Kidney (tissue), 14 donors: Measurements from ENCODE around the gene POU5F2. TPM values are rescaled to one million over a fixed set of nuclear protein-coding genes. Genes with fewer than 3 reads are reported as not detected.

ENCODE experiments used
- DNase-seq, 5 donors: peaks; one replicate each; pipeline ENCODE4 v3.0.0-alpha.2; 2013 to 2020
- FAIRE-seq: peaks from 2 replicates; lab custom pipeline; 2012; peaks lifted over from hg19 to GRCh38; lab: Jason Lieb, UNC
- H3K27ac ChIP-seq, 2 donors: one replicate each; pipeline ENCODE4 v1.7.0; 2013; ENCODE audit warnings: low read depth in 2 of 2, low read length in 2 of 2, inconsistent platforms in 1 of 2
- H3K27me3 ChIP-seq: one replicate; pipeline ENCODE4 v1.7.1; 2013; ENCODE audit warnings: low read length, inconsistent platforms; ENCODE audit not compliant: control insufficient read depth, insufficient read depth
- H3K36me3 ChIP-seq, 3 donors: one replicate each; pipeline versions ENCODE4 v1.7.0 to v1.7.1; 2013; ENCODE audit warnings: low read length in 3 of 3, control low read depth in 1 of 3, inconsistent platforms in 1 of 3; ENCODE audit not compliant: insufficient read depth in 3 of 3, control insufficient read depth in 2 of 3
- H3K4me1 ChIP-seq, 3 donors: one replicate each; pipeline versions ENCODE4 v1.7.0 to v1.7.1; 2013; ENCODE audit warnings: low read length in 3 of 3, inconsistent platforms in 1 of 3, low read depth in 1 of 3; ENCODE audit not compliant: control insufficient read depth in 2 of 3, insufficient read depth in 2 of 3
- H3K4me3 ChIP-seq, 3 donors: one replicate each; pipeline versions ENCODE4 v1.7.0 to v1.8.1; 2013; ENCODE audit warnings: low read length in 3 of 3, control low read depth in 1 of 3, inconsistent platforms in 1 of 3
- H3K9ac ChIP-seq, 3 donors: one replicate each; pipeline versions ENCODE4 v1.7.0 to v1.7.1; 2013; ENCODE audit warnings: low read length in 3 of 3, control low read depth in 1 of 3, inconsistent platforms in 1 of 3
- H3K9me3 ChIP-seq, 3 donors: one replicate each; pipeline versions ENCODE4 v1.7.0 to v1.7.1; 2013; ENCODE audit warnings: low read length in 3 of 3, control low read depth in 1 of 3, inconsistent platforms in 1 of 3; ENCODE audit not compliant: control insufficient read depth in 2 of 3, insufficient read depth in 1 of 3
- CTCF ChIP-seq: IDR thresholded peaks from 3 replicates; pipeline ENCODE4 v1.5.1; 2012; ENCODE audit warnings: mild to moderate bottlenecking, moderate library complexity, borderline replicate concordance; ENCODE audit not compliant: insufficient read depth; ENCODE audit errors: extremely low read depth
- intact Hi-C: fragments of 100-400 bp; cut with DNase I; formaldehyde crosslinking; loops from one replicate; pipeline ENCODE4 v1.11.1; 2022
- polyA plus RNA-seq: library from polyadenylated mRNA; stranded (reverse); fragments of 350-450 nt; fragmentation: Illumina TruSeq; extraction: RNeasy Lipid Tissue Mini Kit (QIAGEN cat#74804); gene quantifications from one replicate; pipeline ENCODE4 v1.2.3, GENCODE V29; 2014; ENCODE audit warnings: low read depth, low replicate concordance; ENCODE audit not compliant: insufficient read depth
- total RNA-seq: library from RNA; stranded (reverse); fragmentation: NEBNext Ultra II Directional; extraction: Animal tissue kit (Norgen Biotek cat#: 25700); gene quantifications from one replicate; pipeline ENCODE4 v1.2.1, GENCODE V29; 2021
- donor health status: control.
- donor health status: control.
- donor health status: control.
- donor health status: control.
- donor health status: control.
- donor health status: DM: yes; HTN: yes; CAD: no.
- donor health status: Normal renal cell carcinoma (clear cell type).

The POU5F2 gene
- total and polyA plus RNA-seq, 2 donors from 2014 or later: 1.8 TPM; not detected in 1

- H3K9me3 ChIP-seq: no peaks in the 10 kb centered on the region
- no peak overlapping the region for H3K27ac ChIP-seq
- no peak for TF ChIP-seq CTCF
- H3K27me3 ChIP-seq: no peaks in the 10 kb centered on the region
- FAIRE-seq (no peak), DNase-seq (no peak)
- no peaks in the 10 kb centered on the region for H3K36me3 ChIP-seq
- H3K9ac ChIP-seq: no peak overlapping the region
- no peak overlapping the region for H3K4me3 ChIP-seq
- intact Hi-C loops: no loop called here
- H3K4me1 ChIP-seq: peaks cover 0 to 4% (median 0%) of the 10 kb centered on the region in 3 donors
Measured at GRCh38 chr5:93726595-93726994, 14.8 kb downstream of the POU5F2 start.

GRCh38 chr5:93724791-93725190, 16.6 kb downstream of the POU5F2 start:
- Histone ChIP-seq H3K27me3 (no peaks in the 10 kb centered on the region), H3K36me3 (no peaks in the 10 kb centered on the region), H3K4me3 (no peak overlapping the region), H3K27ac (no peak overlapping the region), H3K9ac (no peak overlapping the region), H3K4me1 (peaks cover 0 to 4% (median 0%) of the 10 kb centered on the region in 3 donors), H3K9me3 (no peaks in the 10 kb centered on the region)
- intact Hi-C loops: no loop called here
- FAIRE-seq: no peak
- no peak for TF ChIP-seq CTCF
- no peak for DNase-seq

- H3K4me3 ChIP-seq: no peak overlapping the region
- FAIRE-seq (no peak), DNase-seq (no peak)
- TF ChIP-seq CTCF: no peak
- no peaks in the 10 kb centered on the region for H3K36me3 ChIP-seq
- H3K27ac ChIP-seq: no peak overlapping the region
- H3K4me1 ChIP-seq: peaks cover 0 to 4% (median 0%) of the 10 kb centered on the region in 3 donors
- H3K27me3 ChIP-seq: no peaks in the 10 kb centered on the region
- no peak overlapping the region for H3K9ac ChIP-seq
- intact Hi-C loops: no loop called here
- no peaks in the 10 kb centered on the region for H3K9me3 ChIP-seq
Measured at GRCh38 chr5:93723681-93724080, 17.7 kb downstream of the POU5F2 start.

- intact Hi-C loops: no loop called here
- DNase-seq (peak in 2 of 5 donors; percentile 41 to 51), FAIRE-seq (no peak)
- Histone ChIP-seq H3K27ac (no peak overlapping the region), H3K4me1 (peaks cover 0 to 4% (median 0%) of the 10 kb centered on the region in 3 donors), H3K9me3 (no peaks in the 10 kb centered on the region), H3K27me3 (no peaks in the 10 kb centered on the region), H3K4me3 (no peak overlapping the region), H3K9ac (no peak overlapping the region), H3K36me3 (no peaks in the 10 kb centered on the region)
- TF ChIP-seq CTCF: no peak
Measured at GRCh38 chr5:93723005-93723404, 18.4 kb downstream of the POU5F2 start.
